Left lung (tissue), 10 donors: ENCODE data around the gene DNM2. TPM values are rescaled to one million over a fixed set of nuclear protein-coding genes. Genes with fewer than 3 reads are reported as not detected.

Experiments
- ATAC-seq: fragments of 200-7000 bp; cut with Tn5 transposase; one replicate; pipeline ENCODE4 v1.9.1; 2020; ENCODE audit warnings: moderate library complexity
- DNase-seq, 4 donors: peaks; one replicate each; pipeline ENCODE4 v3.0.0-alpha.2; 2013 to 2020
- H3K27ac ChIP-seq, 2 donors: fragments of 200-600 bp; sonication (generic) in 1 of 2; one replicate each; pipeline versions ENCODE4 v1.5.0 to v1.8.0; 2020 to 2021
- H3K27me3 ChIP-seq, 2 donors: fragments of 200-600 bp; sonication (generic) in 1 of 2; one replicate each; pipeline versions ENCODE4 v1.5.0 to v1.8.0; 2020 to 2021
- H3K36me3 ChIP-seq, 2 donors: fragments of 200-600 bp; sonication (generic) in 1 of 2; one replicate each; pipeline versions ENCODE4 v1.5.0 to v1.8.0; 2020 to 2021
- H3K4me1 ChIP-seq, 2 donors: fragments of 200-600 bp; one replicate each; pipeline ENCODE4 v1.8.0; 2021
- H3K4me3 ChIP-seq, 2 donors: fragments of 200-600 bp; sonication (generic) in 1 of 2; one replicate each; pipeline versions ENCODE4 v1.5.0 to v1.8.0; 2020 to 2021; ENCODE audit warnings: mild to moderate bottlenecking in 1 of 2
- H3K9me3 ChIP-seq, 2 donors: fragments of 200-600 bp; sonication (generic) in 1 of 2; one replicate each; pipeline versions ENCODE4 v1.5.0 to v1.8.0; 2020 to 2021
- CTCF ChIP-seq, 2 donors: fragments of 200-600 bp; sonication (generic) in 1 of 2; IDR thresholded peaks; one replicate each; pipeline versions ENCODE4 v1.5.0 to v1.8.0; 2021; ENCODE audit warnings: antibody characterized with exemption in 2 of 2
- intact Hi-C, 2 donors: fragments of 100-400 bp; cut with DNase I; formaldehyde crosslinking; loops; one replicate each; pipeline versions ENCODE4 v1.11.2 to v1.14.2; 2022
- polyA plus RNA-seq, 6 donors: library from polyadenylated mRNA; unstranded; fragments of 120-200 nt; gene quantifications; one replicate each; pipeline ENCODE4 v1.2.1, GENCODE V29; 2013; ENCODE audit not compliant: insufficient read length in 6 of 6
- total RNA-seq, 2 donors: library from RNA; stranded (reverse); fragmentation: NEBNext Ultra II Directional; extraction: Animal tissue kit (Norgen Biotek cat#: 25700); gene quantifications; one replicate each; pipeline ENCODE4 v1.2.1, GENCODE V29; 2021
- donor health status: DM: no; HTN: yes; CAD: no.
- donor health status: DM: no; HTN: no; CAD: no.

The DNM2 gene
- total and polyA plus RNA-seq, 8 donors, result 88.4 to 268 (median 101) TPM

DNA sequence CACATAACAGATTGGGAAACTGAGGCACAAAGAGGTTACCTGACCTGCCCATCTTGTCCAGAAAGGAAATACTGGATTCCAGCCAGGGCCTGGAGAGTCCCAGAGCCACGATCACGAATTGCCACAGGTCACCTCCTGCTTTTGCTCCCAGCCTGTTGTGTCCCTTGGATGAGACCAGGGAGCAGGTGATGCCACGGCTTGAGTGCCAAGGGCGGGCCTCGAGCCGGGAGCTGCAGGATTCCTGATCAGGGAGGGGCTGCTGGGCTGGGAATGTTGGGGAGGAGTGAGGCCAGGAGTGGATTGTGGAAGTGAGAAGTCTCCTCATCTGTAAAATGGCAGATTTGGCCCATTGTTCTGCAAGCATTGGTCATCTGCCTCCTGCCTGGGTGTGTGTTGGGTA lies 29.4 kb downstream of the DNM2 start:
- DNase-seq, result no peak
- Histone ChIP-seq H3K36me3 (no peaks in the 10 kb centered on the region), H3K9me3 (no peaks in the 10 kb centered on the region), H3K27me3 (no peaks in the 10 kb centered on the region), H3K27ac (peak overlapping the region; percentile 8 to 87), H3K4me1 (peaks cover 49 to 89% of the 10 kb centered on the region in 2 donors), H3K4me3 (no peak overlapping the region)
- no peak for TF ChIP-seq CTCF (IDR thresholded peaks at IDR 0.05)
- intact Hi-C loops, result no loop called here
- no peak for ATAC-seq

DNA sequence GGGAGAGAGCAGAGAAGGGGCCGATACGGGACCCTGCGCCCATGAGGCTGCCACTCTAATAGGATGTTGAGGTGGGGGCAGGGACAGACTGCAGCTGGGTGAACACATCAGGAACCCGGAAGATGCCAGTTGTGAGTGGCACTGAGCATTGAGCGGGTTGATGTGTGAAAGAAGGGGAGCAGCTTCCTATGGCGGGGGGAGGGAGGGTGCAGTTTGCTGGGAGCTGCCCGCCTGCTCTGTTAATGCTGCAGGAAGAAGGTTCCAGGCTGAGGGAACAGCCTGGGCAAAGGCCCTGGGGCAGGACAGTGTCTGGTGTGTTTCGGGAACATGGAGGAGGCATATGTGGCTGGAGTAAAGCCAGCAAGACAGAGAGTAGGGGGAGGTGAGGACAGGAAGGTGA lies 29.8 kb downstream of the DNM2 start:
- TF ChIP-seq CTCF (IDR thresholded peaks at IDR 0.05), result no peak
- ATAC-seq (no peak), DNase-seq (no peak)
- Histone ChIP-seq H3K4me3 (no peak overlapping the region), H3K4me1 (peaks cover 50 to 89% of the 10 kb centered on the region in 2 donors), H3K27me3 (no peaks in the 10 kb centered on the region), H3K36me3 (no peaks in the 10 kb centered on the region), H3K9me3 (no peaks in the 10 kb centered on the region), H3K27ac (peak overlapping the region in 1 of 2 donors; percentile 87)
- intact Hi-C loops, result no loop called here

DNA sequence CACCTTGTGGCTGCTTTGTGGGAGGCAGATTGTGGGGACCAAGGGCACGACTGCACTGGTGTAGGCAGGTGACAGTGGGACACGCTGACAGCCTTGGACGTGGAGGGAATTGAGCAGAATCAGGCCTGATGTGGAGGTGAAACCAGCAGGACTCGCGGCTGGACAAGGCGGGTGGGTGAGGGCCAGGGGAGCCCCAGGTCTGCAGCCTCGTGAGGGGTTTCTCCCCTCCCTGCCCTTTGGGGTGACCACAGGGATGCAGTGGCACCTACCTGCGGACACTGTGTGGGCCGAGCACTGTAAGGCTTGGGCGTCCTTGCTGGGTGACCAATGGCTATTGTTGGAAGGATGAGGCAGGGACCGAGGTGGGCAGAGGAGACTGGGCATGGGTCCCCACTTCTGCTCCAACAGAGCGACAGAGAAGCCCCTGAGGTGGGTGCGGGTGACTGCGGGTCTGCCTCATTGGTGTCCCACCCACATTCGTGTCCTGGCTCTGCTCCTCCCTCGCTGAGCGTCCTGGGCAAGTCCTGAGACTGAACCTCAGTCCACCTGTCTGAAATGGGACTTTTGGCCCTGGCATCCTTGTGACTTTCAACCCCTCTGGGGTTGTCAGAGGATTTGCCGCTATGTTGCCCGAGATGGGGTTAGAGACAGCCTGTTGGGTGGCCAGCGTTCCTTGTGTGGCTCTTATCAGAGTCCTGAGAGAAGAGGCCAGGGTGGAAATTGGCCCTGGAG lies 30.5 kb downstream of the DNM2 start:
- DNase-seq (no peak), ATAC-seq (no peak)
- no peaks in the 10 kb centered on the region for H3K27me3 ChIP-seq
- H3K4me1 ChIP-seq, result peaks cover 48 to 87% of the 10 kb centered on the region in 2 donors
- peak overlapping the region; percentile 87 to 92 for H3K27ac ChIP-seq
- H3K36me3 ChIP-seq, result no peaks in the 10 kb centered on the region
- TF ChIP-seq CTCF (IDR thresholded peaks at IDR 0.05), result no peak
- intact Hi-C loops, result no loop called here
- no peak overlapping the region for H3K4me3 ChIP-seq
- H3K9me3 ChIP-seq, result no peaks in the 10 kb centered on the region

DNA sequence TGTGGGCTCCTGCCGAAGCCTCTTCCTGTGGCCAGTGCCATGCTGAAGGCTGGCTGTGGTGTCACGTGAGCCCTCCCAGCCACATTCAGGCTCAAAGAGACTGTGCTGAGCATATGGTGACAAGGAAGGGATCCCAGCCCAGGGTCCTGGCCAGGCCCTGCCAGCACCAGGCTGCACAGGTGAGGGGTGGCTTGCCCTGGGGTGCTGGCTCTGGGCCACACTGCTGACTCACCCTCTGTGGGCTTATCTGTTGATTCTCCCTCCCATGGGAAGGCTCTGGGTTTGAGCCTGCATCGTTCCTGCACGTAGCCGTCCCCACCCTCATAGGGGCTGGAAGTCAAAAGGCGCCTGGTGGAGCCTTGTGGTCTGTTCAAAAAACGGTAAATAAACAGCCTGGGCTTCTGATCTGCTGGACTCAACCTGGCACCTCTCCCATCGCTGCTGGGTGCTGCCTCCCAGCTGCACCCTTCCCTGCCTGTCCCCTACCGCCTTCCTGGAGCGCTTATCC lies 31.1 kb downstream of the DNM2 start:
- Histone ChIP-seq H3K27ac (peak overlapping the region; percentile 87 to 92), H3K4me1 (peaks cover 45 to 87% of the 10 kb centered on the region in 2 donors), H3K9me3 (no peaks in the 10 kb centered on the region), H3K27me3 (no peaks in the 10 kb centered on the region), H3K36me3 (no peaks in the 10 kb centered on the region), H3K4me3 (no peak overlapping the region)
- intact Hi-C loops, result no loop called here
- no peak for TF ChIP-seq CTCF (IDR thresholded peaks at IDR 0.05)
- peak in 3 of 4 donors; percentile 27 to 88 (median 75) for DNase-seq
- ATAC-seq, result peak; percentile 47

DNA sequence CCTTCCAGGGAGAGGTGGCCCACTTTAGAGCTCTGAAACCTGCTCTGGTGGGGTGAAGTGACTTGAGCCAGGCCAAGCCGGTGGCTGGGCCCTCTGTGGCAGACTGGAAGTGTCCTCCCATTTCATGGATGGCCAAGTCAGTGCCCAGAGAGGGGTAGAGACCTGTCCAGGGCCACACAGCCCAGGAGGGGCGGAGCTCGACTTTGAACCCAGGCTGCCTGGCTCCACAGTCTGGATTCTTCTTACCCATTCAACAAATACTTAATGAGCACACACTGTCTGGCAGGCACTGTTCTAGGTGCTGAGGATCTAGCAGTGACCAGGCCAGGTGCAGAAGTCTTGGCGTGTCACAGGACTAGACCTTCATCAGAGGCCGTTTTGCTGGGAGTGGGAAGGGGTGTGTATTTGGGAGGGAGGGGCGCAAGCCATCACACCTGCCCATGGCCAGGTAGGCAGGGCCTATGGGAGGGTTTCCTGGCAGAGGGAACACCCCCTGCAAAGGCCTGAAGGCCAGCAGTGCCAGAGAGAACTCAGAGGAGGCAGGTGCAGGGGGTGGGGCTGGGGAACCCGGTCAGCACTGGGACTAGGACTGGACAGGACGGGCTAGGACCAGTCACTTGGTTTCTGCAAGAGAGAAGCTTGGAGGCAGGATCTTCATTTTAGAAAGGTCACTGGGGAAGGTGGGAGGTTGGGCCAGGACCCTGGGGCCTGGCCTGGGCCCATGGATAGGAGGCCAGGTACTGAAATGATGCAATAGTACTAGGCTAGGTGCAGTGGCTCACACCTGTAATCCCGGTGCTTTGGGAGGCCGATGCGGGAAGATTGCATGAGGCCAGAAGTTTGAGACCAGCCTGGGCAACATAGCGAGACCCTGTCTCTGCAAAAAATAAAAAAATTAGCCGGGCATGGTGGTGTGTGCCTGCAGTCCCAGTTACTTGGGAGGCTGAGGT lies 31.8 kb downstream of the DNM2 start:
- H3K4me3 ChIP-seq, result no peak overlapping the region
- intact Hi-C loops, result no loop called here
- ATAC-seq, result peak; percentile 55

More for the DNA sequence above, 31.8 kb downstream of the DNM2 start:
- H3K9me3 ChIP-seq, result no peaks in the 10 kb centered on the region
- DNase-seq, result peak in 1 of 4 donors; percentile 67
- peak overlapping the region; percentile 87 to 92 for H3K27ac ChIP-seq
- H3K36me3 ChIP-seq, result no peaks in the 10 kb centered on the region
- peaks cover 38 to 87% of the 10 kb centered on the region in 2 donors for H3K4me1 ChIP-seq
- no peaks in the 10 kb centered on the region for H3K27me3 ChIP-seq
- TF ChIP-seq CTCF (IDR thresholded peaks at IDR 0.05), result no peak
